Measurements from ENCODE around the gene LCN12.
A peak's percentile ranks its signal among the peaks of the same experiment; 100 is the strongest.

Gene LCN12

DNA sequence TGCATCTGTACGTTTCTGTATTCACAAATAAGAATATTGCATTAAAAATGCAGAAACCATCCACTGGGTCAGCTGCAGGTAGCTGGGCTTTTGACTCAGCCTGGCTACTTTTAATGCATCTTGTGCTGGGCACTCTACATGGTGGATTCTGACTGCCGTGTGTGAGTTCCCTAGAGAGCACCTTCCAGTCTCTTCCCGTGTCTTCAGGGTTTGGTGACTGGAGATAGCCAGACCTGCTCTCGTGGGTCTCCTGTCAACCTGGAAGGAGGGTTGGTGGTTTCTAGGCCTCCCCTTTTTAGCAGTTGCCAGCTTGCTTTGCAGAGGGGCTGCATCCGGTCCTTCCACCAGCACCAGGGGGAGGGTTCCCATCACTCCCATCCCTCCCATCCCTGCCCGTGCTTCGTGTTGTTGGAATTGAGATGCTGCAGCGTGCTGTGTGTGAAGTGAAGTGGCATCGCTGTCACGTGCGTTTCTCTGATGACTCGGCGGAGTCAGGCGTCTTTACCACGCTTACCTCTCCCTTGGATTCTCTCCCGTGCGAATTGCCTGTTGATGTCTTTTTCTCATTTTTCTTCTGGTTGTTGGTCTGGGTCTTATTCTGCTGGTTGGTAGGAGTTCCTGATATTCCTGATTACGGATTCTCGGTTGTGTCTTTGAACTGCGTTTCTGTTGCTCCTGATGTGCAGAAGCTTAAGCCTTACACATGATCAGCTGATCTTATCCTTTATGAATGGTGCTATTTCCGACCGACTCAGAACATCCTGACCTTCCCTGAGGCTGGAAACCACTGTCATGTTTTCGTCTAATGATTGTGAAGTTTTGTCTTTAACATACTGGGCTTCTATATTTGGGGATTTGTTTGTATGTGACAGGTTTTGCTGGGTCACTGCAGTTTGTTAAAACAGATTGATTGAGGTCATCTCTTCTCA is 24.5 kb upstream of the LCN12 start:
- DNase-seq (ENCODE audit: low spot score) = no peak

- DNase-seq (ENCODE audit: low spot score) = no peak
Observed at GRCh38 chr9:136928591-136928990, 23.5 kb upstream of the LCN12 start.

- no peak for DNase-seq (ENCODE audit: low spot score)
Observed at GRCh38 chr9:136930014-136930413, 22.1 kb upstream of the LCN12 start.

DNA sequence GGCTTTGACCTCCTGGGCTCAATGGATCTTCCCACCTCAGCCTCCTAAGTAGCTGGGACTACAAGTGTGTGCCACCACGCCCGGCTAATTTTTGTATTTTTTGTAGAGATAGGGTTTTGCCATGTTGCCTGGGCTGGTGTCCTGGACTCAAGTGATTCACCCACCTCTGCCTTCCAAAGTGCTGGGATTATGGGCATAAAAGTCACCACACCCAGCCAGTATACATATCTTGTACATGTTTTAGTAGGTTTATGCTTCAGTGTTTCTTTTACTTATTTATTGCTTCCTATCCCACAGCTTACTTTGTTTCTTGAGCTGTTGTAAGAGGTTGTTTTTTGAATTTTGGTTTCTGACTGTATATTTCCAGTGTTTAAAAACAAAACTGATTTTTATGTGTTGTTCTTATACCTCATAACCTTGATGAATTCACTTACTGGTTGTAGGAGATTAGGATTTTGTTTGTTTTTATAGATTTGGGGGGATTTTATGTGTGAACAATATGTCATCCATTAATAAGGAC is 20.4 kb upstream of the LCN12 start:
- DNase-seq (ENCODE audit: low spot score) = no peak

GRCh38 chr9:136934277-136934676 is 17.8 kb upstream of the LCN12 start:
- DNase-seq (ENCODE audit: low spot score) = no peak

DNA sequence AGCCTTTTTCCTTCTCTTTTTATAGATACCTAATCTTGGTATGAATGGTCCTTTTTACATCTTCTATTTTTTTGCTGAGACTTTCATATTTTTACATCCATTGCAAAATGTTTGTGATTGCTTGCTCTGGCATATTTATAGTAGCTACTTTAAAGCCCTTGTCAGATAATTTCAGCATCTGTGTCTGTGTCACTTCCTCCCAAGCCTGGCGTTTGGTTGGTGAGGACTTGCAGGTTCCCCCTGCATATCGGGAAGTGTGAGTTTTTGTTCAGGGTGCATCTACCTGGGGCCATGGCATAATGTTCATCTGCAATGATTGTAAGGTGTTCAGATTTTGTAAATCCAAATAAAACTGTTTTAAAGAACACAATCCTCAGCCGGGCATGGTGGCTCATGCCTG is 16.4 kb upstream of the LCN12 start:
- no peak for DNase-seq (ENCODE audit: low spot score)

GRCh38 chr9:136936645-136937170 is 15.4 kb upstream of the LCN12 start:
- no peak for DNase-seq (ENCODE audit: low spot score)

DNA sequence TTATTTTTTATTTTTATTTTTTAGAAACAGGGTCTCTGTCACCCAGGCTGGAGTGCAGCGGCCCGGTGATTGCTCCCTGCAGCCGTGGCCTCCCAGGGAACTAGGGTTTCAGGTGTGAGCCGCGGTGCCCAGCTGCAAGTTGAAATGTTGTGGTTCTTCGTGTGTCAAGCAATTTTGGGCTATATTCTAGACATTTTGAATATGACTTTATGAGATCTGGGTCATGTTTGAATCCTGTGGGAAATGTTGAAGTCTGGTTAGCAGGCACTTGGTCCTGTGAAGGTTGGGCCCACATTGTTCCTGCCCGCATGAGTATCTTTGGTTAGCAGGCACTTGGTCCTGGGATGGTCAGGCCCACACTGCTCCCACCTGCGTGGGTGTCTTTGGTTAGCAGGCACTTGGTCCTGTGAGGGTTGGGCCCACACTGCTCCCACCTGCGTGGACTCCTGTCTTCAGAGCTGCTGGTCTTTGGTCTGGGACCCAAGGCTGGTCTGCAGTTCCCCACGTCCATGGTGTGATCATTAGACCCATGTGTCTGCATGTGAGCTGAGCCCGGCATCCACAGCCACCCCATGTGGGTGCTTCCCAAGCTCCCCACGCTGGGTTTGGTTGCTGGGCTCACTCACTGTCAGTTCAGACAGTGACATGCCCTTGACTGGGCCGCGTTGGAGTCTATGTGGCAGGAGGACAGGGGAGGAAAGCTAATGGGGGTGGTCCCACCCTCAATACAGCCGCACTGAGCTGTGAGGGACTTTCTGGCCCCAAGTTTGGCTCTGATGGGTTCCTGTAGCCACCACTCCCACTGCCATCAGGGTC is 14.7 kb upstream of the LCN12 start:
- DNase-seq (ENCODE audit: low spot score) = no peak

GRCh38 chr9:136939431-136939995 is 12.6 kb upstream of the LCN12 start:
- no peak for DNase-seq (ENCODE audit: low spot score)

DNA sequence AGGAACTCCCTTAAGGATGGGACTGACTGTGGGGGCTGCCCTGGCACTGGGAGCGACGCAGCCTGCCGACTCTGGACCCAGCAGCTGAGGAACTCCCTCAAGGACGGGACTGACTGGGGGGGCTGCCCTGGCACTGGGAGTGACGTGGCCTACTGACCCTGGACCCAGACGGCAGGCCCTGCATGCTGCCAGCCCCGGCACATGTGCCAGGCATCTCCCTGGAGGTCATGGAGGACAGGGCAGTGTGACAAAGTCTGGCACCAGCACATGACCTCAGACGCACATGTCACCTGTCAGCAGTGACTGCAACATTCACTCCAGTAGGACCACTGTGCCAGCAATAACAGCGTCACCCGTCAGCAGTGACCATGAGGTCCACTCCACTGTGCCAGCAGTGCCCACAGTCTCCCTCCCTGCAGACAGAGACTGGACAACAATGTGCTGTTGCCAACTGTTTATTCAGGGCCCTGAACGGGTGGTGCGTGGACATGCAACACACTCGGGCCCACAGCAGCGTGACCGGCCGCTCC is 12.0 kb upstream of the LCN12 start:
- DNase-seq (ENCODE audit: low spot score) = no peak

DNA sequence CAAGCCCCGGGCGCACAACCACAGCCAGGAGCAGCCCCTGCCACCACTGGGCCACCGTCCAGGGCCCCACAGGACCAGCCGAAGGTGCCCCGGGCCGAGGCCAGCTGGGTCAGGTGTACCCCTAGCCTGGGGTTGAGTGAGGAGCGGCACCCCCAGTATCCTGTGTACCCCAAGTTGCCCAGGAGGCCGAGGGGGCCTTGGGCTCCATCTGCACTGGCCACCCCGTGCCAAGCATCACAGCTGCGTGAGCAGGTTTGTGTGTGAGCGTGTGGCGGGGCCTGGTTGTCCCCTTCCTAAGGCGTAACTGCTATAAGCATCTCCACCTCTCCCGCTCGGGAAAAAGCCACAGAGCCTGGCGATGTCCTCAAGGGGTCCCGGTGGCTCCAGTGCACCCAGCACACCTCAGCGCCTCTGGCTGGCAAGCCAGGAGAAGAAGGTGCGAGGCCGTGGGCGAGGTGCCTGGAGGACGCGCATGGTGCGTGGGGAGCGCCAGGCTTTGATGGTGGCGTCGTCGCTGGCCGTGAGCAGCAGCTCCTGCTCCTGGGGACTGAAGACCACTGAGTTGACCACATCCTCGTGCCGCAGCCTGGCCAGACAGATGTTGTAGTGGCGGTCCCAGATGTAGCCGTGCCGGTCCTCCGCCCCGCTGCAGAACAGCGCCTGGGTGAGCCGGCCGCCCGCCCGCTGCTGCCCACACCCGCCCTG is 11.4 kb upstream of the LCN12 start:
- DNase-seq (ENCODE audit: low spot score) = no peak

DNA sequence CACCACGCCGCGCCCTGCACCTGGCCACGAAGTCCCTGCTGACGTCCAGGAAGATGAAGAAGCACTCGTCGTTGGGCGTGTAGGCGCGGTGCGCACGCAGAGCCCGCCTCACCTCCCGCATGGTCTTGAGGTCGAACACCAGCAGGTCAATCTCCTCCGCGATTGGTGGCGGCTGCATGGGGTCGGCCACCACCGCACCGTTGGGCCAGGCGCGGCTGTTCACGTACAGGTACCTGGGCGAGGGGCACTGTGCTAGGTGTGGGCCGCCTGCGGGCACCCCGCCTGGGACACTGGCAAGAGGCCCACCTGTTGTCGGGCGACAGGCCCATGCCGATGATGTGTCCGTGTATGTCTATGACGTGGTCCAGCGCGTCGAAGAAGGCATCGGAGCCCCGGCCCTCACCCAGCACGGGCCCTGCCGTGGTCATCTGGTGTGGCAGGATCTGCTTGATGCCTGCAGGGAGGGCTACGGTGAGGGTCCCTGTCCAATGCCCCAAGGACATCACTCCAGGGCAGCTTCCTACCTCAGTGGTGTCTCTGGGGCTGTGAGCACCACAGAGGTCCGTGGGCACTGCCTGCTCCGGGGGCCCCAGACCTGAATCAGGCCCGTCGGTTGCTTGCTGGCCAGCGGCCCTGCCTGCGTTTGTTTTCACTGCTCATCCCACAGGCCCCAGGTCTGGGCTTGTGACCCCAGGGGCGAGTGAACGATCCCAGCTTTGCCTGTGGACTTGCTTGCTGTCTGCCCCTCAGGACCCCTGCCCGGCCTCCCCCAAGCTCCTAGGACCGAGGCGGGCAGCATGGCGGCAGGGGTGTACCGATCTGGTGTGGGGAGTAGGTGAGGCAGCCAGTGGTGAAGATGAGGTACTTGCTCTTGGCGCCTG is 10.6 kb upstream of the LCN12 start:
- no peak for DNase-seq (ENCODE audit: low spot score)

GRCh38 chr9:136942112-136942880 is 9.8 kb upstream of the LCN12 start:
- no peak for DNase-seq (ENCODE audit: low spot score)

DNA sequence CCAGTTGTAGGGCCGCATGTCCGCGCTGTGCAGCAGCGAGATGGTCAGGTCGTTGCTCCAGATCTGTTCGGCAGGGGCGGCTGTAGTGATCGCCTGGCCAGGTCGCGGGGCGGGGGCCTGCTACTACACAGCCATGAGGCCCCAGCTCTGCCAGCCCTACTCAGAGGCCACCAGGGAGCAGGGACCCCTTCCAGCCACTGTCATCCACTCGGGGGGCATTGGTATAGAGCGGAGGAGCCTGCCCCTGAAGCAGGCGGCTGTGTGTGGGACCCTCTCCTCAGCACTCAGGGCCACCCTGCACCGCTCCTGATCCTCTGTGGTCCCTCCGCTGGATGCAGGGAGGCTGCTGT is 9.2 kb upstream of the LCN12 start:
- DNase-seq (ENCODE audit: low spot score) = no peak

GRCh38 chr9:136943291-136944211 is 8.5 kb upstream of the LCN12 start:
- peak; percentile 73 for DNase-seq (ENCODE audit: low spot score)

- no peak for DNase-seq (ENCODE audit: low spot score)
Observed at GRCh38 chr9:136944212-136944518, 7.9 kb upstream of the LCN12 start.

GRCh38 chr9:136944519-136945332 is 7.3 kb upstream of the LCN12 start, which contains the start of the genes C8G and FBXW5:
Gene C8G (plus strand): TSS chr9:136945243. CDS start chr9:136945321, 78 bp downstream.
Gene FBXW5 (minus strand): TSS chr9:136944738. CDS start chr9:136944083, 655 bp downstream.
- peak; percentile 100 for DNase-seq (ENCODE audit: low spot score)

All from D341Med (cell line).